Heart left ventricle (tissue), 16 donors: Measurements from ENCODE around the gene TIGD6. TPM values are rescaled to one million over a fixed set of nuclear protein-coding genes. Genes with fewer than 3 reads are reported as not detected.

Experiments used
- ATAC-seq, 4 donors: fragments of 200-7000 bp; cut with Tn5 transposase; one replicate each; pipeline ENCODE4 v1.9.1; 2020 to 2022; ENCODE audit warnings: moderate library complexity in 4 of 4, mild to moderate bottlenecking in 3 of 4, moderate number of reproducible peaks in 1 of 4
- DNase-seq, 5 donors: peaks; one replicate each; pipeline ENCODE4 v3.0.0-alpha.2; 2020
- H3K27ac ChIP-seq, 12 donors: fragments of 200-600 bp; sonication (generic) in 4 of 12; one replicate each; pipeline versions ENCODE4 v1.5.0 to v1.8.0; 2016 to 2022; ENCODE audit warnings: mild to moderate bottlenecking in 2 of 12
- H3K27me3 ChIP-seq, 9 donors: fragments of 200-600 bp; sonication (generic) in 2 of 9; one replicate each; pipeline versions ENCODE4 v1.5.1 to v1.8.0; 2016 to 2022; ENCODE audit warnings: mild to moderate bottlenecking in 3 of 9
- H3K36me3 ChIP-seq, 9 donors: fragments of 200-600 bp; sonication (generic) in 2 of 9; one replicate each; pipeline versions ENCODE4 v1.5.0 to v1.8.0; 2018 to 2022; ENCODE audit warnings: mild to moderate bottlenecking in 2 of 9
- H3K4me1 ChIP-seq, 12 donors: fragments of 200-600 bp; sonication (generic) in 4 of 12; one replicate each; pipeline versions ENCODE4 v1.5.0 to v1.8.0; 2016 to 2022; ENCODE audit warnings: mild to moderate bottlenecking in 3 of 12
- H3K4me3 ChIP-seq, 12 donors: fragments of 200-600 bp; sonication (generic) in 4 of 12; one replicate each; pipeline versions ENCODE4 v1.5.0 to v1.8.0; 2017 to 2022; ENCODE audit warnings: mild to moderate bottlenecking in 9 of 12, moderate library complexity in 4 of 12
- H3K9me3 ChIP-seq, 12 donors: fragments of 200-600 bp; sonication (generic) in 4 of 12; one replicate each; pipeline versions ENCODE4 v1.5.0 to v1.8.0; 2016 to 2022; ENCODE audit warnings: mild to moderate bottlenecking in 1 of 12
- CTCF ChIP-seq, 12 donors: fragments of 200-600 bp; sonication (generic) in 4 of 12; IDR thresholded peaks; one replicate each; pipeline versions ENCODE4 v1.5.0 to v1.8.0; 2018 to 2022; ENCODE audit warnings: antibody characterized with exemption in 12 of 12, mild to moderate bottlenecking in 5 of 12
- POLR2A ChIP-seq, 2 donors: fragments of 450-650 bp; IDR thresholded peaks; one replicate each; pipeline ENCODE4 v1.6.1; 2017; ENCODE audit warnings: antibody characterized with exemption in 2 of 2, mild to moderate bottlenecking in 2 of 2, moderate library complexity in 2 of 2
- WGBS, 4 donors: extraction: QIAGEN DNeasy Blood & Tissue Kit in 2 of 4; methylation state at CpG; one replicate each; pipeline versions ENCODE4 v1.1.5 to v1.1.7; 2013 to 2018; 5-methylcytosine and 5-hydroxymethylcytosine counted together
- intact Hi-C, 10 donors: fragments of 100-400 bp; cut with DNase I; formaldehyde crosslinking; loops; one replicate each; pipeline versions ENCODE4 v1.11.1 to v1.14.2; 2022
- polyA plus RNA-seq, 2 donors: library from polyadenylated mRNA; stranded (reverse); fragments of 200-250 nt; gene quantifications; one replicate each; pipeline ENCODE4 v1.2.3, GENCODE V29; 2013
- total RNA-seq, 9 donors: library from RNA; depleted of rRNA in 2 of 9; stranded (reverse); fragments of >200 nt in 2 of 9; fragmentation: NEBNext Ultra II Directional in 3 of 9; extraction: Animal tissue kit (Norgen Biotek cat#: 25700) in 3 of 9; gene quantifications; one replicate each; pipeline versions ENCODE4 v1.1.0 to v1.2.4, GENCODE V29; 2016 to 2023
- donor health status: ischemic (EF 13 %, LVEDD 7.1; RV severe dilation, severe dysfunction).
- donor health status: healthy with polysubstance abuse.
- donor health status: DM: no; HTN: yes; CAD: no.
- donor health status: DM: no; HTN: no; CAD: no.
- donor health status: ischemic (EF 25% LVEDD 6.9; RV normal size, moderate dysfunction).
- donor health status: ischemic (EF 25% LVEDD 5.7; RV mildly dilated, moderate dysfunction).
- donor health status: healthy.
- donor health status: DM: yes; HTN: yes; CAD: no.
- donor health status: ischemic (EF 35%, LVEDD 5.7; RV mildly dilated, moderate dysfunction).
- donor health status: nonischemic (EF 11% LVEDD 7.7; RV severe dilation, severe dysfunction).
- donor health status: DM: yes; HTN: yes; CAD: no.
- donor health status: PGD.
- donor health status: ischemic (EF 29% LVEDD 5.4; RV normal size, mild dysfunction).
- donor health status: nonischemic (EF 23%, LVEDD 6.1; RV moderate dilation, normal function).

The TIGD6 gene
- total and polyA plus RNA-seq, 11 donors: 1.3 to 4.3 (median 2.6) TPM

- DNase-seq (no peak), ATAC-seq (no peak)
- H3K4me3 ChIP-seq: no peak overlapping the region
- no peak for TF ChIP-seq POLR2A (IDR thresholded peaks at IDR 0.05)
- no peak for TF ChIP-seq CTCF (IDR thresholded peaks at IDR 0.05)
- WGBS, 4 donors: 75 to 87% (median 82%) methylated on average over 5 of the region's 5 CpGs
- H3K27ac ChIP-seq: no peak overlapping the region
- intact Hi-C loops: loop anchor here in 1 of 10 donors (5.0 kb wide), 1 partner anchor 104 kb away; no protein-coding TSS in a partner anchor
- no peaks in the 10 kb centered on the region for H3K36me3 ChIP-seq
- H3K9me3 ChIP-seq: no peaks in the 10 kb centered on the region
- H3K27me3 ChIP-seq: no peaks in the 10 kb centered on the region
- peaks cover 0 to 19% (median 14%) of the 10 kb centered on the region in 12 donors for H3K4me1 ChIP-seq
Observed at GRCh38 chr5:149956685-149957084, 43.8 kb downstream of the TIGD6 start.

- no peaks in the 10 kb centered on the region for H3K9me3 ChIP-seq
- H3K4me1 ChIP-seq: peaks cover 0 to 5% (median 4%) of the 10 kb centered on the region in 12 donors
- 86 to 89% (median 86%) methylated on average over 6 of the region's 6 CpGs for whole genome bisulfite sequencing, 4 donors
- no peak for TF ChIP-seq POLR2A (IDR thresholded peaks at IDR 0.05)
- TF ChIP-seq CTCF (IDR thresholded peaks at IDR 0.05): no peak
- no peak overlapping the region for H3K27ac ChIP-seq
- intact Hi-C loops: loop anchor here in 1 of 10 donors (5.0 kb wide), 1 partner anchor 102 kb away; no protein-coding TSS in a partner anchor
- ATAC-seq: no peak
- no peaks in the 10 kb centered on the region for H3K36me3 ChIP-seq
- H3K4me3 ChIP-seq: no peak overlapping the region
- H3K27me3 ChIP-seq: no peaks in the 10 kb centered on the region
- DNase-seq: no peak
Observed at GRCh38 chr5:149954798-149955197, 45.7 kb downstream of the TIGD6 start.

GRCh38 chr5:149953436-149954121 lies 46.9 kb downstream of the TIGD6 start:
- Histone ChIP-seq H3K9me3 (no peaks in the 10 kb centered on the region), H3K36me3 (no peaks in the 10 kb centered on the region), H3K4me1 (no peaks in the 10 kb centered on the region), H3K27me3 (no peaks in the 10 kb centered on the region), H3K27ac (no peak overlapping the region), H3K4me3 (no peak overlapping the region)
- DNase-seq (no peak), ATAC-seq (no peak)
- intact Hi-C loops: no loop called here
- no peak for TF ChIP-seq CTCF (IDR thresholded peaks at IDR 0.05)
- no peak for TF ChIP-seq POLR2A (IDR thresholded peaks at IDR 0.05)
- 87 to 90% (median 88%) methylated on average over 9 of the region's 9 CpGs for WGBS, 4 donors

GRCh38 chr5:149951138-149951749 lies 49.2 kb downstream of the TIGD6 start:
- WGBS, 4 donors: 64 to 81% (median 77%) methylated on average over 6 of the region's 6 CpGs
- no peaks in the 10 kb centered on the region for H3K9me3 ChIP-seq
- no peak overlapping the region for H3K27ac ChIP-seq
- intact Hi-C loops: no loop called here
- DNase-seq (no peak), ATAC-seq (peak in 1 of 4 donors; percentile 28)
- no peaks in the 10 kb centered on the region for H3K36me3 ChIP-seq
- H3K4me3 ChIP-seq: no peak overlapping the region
- no peaks in the 10 kb centered on the region for H3K27me3 ChIP-seq
- TF ChIP-seq POLR2A (IDR thresholded peaks at IDR 0.05) (no peak), CTCF (IDR thresholded peaks at IDR 0.05) (no peak)
- H3K4me1 ChIP-seq: no peaks in the 10 kb centered on the region
